ENCODE results near the gene REV1. TPM values are rescaled to one million over a fixed set of nuclear protein-coding genes. Genes with fewer than 3 reads are reported as not detected.
A peak's percentile ranks its signal among the peaks of the same experiment; 100 is the strongest.

The REV1 gene
- total RNA-seq, 1 experiment from 2014 or later, result 39.6 TPM

DNA sequence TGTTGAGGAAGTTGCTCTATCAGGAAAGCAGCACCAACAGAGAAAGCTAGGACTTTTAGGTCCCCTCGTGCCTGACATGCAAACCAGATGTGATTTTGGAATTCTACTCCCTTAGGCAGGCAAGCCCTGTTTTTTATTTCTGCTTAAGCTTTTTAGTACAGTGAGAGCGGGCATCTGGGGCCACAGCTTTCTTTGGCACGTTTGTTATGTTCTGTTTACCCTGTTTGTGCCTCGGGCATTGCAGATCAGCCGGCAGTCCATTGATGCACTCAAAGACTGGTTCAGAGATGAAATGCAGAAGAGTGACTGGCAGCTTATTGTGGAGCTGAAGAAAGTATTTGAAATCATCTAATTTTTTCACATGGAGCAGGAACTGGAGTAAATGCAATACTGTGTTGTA is 90.8 kb downstream of the REV1 start:
- ChIA-PET CTCF (no interaction called here), POLR2A (no interaction called here)
- no peaks in the 10 kb centered on the region for H3K9me3 ChIP-seq
- BruUV-seq (replicated peaks), result no TSS peak
- intact Hi-C loops (cut with micrococcal nuclease; ENCODE audit: unreplicated experiment), result no loop called here
- peaks cover 10% of the 10 kb centered on the region for H3K4me1 Mint-ChIP-seq (ENCODE audit: low read depth, unreplicated experiment)
- H3K27me3 ChIP-seq (replicated peaks; ENCODE audit: control insufficient read depth, insufficient read depth, low read length), result no peaks in the 10 kb centered on the region
- TF ChIP-seq CTCF (IDR thresholded peaks at IDR 0.05; ENCODE audit: insufficient read depth in 1 of 2, low read depth in 1 of 2, low read length in 1 of 2, severe bottlenecking in 1 of 2, unreplicated experiment in 1 of 2), result no peak
- no peaks in the 10 kb centered on the region for H3K9me3 Mint-ChIP-seq (ENCODE audit: unreplicated experiment)
- H3K4me3 Mint-ChIP-seq (ENCODE audit: unreplicated experiment), result no peak overlapping the region
- H3K27ac Mint-ChIP-seq (ENCODE audit: unreplicated experiment), result peak overlapping the region; percentile 11
- no peak overlapping the region for H3K4me3 ChIP-seq (ENCODE audit: low read depth, low read length)
- no peak for DNase-seq
- no peaks in the 10 kb centered on the region for H3K27me3 Mint-ChIP-seq (ENCODE audit: insufficient read depth, unreplicated experiment)
- H3K4me1 ChIP-seq, result peaks cover 10% of the 10 kb centered on the region; the same call in 1 of the 2 replicates
- H3K36me3 Mint-ChIP-seq (ENCODE audit: insufficient read depth, unreplicated experiment), result peaks cover 98% of the 10 kb centered on the region
- peaks cover 11% of the 10 kb centered on the region for H3K36me3 ChIP-seq (ENCODE audit: control insufficient read depth, insufficient read depth, low read length)

DNA sequence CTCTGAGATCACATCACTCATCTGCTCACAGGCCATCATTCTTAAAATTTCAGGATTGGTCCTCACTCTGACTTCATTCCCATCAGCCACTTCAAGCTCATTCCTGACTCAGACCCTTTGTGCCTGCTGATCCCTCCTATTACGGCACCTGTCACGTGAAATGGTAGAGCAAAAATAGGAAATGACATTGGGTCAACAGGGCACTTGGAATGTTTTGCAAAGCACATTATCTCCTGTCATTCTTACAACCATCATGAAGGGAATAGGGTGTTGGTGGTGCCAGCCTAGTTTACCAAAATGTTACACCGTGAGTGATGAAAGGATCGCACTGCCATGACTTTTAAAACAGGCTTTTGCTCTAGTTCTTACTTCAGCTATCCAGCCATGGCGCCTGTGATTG is 91.5 kb downstream of the REV1 start:
- H3K4me1 ChIP-seq, result peaks cover 2% of the 10 kb centered on the region; the same call in 1 of the 2 replicates
- CTCF ChIA-PET, result no interaction called here
- no peak for DNase-seq
- H3K27me3 ChIP-seq (replicated peaks; ENCODE audit: control insufficient read depth, insufficient read depth, low read length), result no peaks in the 10 kb centered on the region
- no peak overlapping the region for H3K4me3 ChIP-seq (ENCODE audit: low read depth, low read length)
- H3K36me3 ChIP-seq (ENCODE audit: control insufficient read depth, insufficient read depth, low read length), result peaks cover 11% of the 10 kb centered on the region
- POLR2A ChIA-PET, result no interaction called here
- Mint-ChIP-seq H3K27ac (ENCODE audit: unreplicated experiment) (peak overlapping the region; percentile 58), H3K4me3 (ENCODE audit: unreplicated experiment) (peak overlapping the region; percentile 53), H3K27me3 (ENCODE audit: insufficient read depth, unreplicated experiment) (no peaks in the 10 kb centered on the region), H3K4me1 (ENCODE audit: low read depth, unreplicated experiment) (peaks cover 3% of the 10 kb centered on the region), H3K36me3 (ENCODE audit: insufficient read depth, unreplicated experiment) (peaks cover 97% of the 10 kb centered on the region), H3K9me3 (ENCODE audit: unreplicated experiment) (no peaks in the 10 kb centered on the region)
- intact Hi-C loops (cut with micrococcal nuclease; ENCODE audit: unreplicated experiment), result no loop called here
- no peaks in the 10 kb centered on the region for H3K9me3 ChIP-seq
- BruUV-seq (replicated peaks), result no TSS peak
- no peak for TF ChIP-seq CTCF (IDR thresholded peaks at IDR 0.05; ENCODE audit: insufficient read depth in 1 of 2, low read depth in 1 of 2, low read length in 1 of 2, severe bottlenecking in 1 of 2, unreplicated experiment in 1 of 2)

DNA sequence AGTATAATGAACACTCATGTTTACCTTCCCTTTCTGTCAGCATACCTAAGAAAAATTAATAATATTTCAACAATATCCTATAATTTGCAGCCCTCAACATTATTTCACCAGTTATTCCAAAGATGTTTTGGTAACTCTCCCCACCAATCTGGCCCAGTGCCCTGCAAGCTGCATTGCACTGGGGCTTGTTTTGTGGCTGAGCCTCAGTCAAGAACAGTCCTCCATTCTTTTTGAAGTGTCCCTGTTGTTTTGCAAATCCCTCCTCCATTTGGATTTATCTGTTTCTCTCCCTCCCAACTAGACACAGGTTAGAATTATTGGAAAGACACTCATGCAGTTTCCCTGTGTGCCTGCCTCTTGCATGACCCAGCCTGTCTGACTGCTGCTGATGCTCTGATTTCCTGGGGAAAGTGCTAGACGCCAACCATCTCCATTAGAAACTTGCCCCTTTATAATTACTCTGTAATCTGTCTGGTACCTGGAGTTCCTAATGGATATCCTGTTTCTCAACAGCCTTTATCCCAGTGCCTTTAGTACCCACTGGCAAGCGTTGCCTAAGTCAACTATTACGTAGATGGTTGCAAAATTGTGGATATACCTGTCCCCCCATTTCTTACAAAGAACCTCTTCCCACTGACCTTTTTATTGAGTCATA is 92.4 kb downstream of the REV1 start:
- no peak overlapping the region for H3K27ac Mint-ChIP-seq (ENCODE audit: unreplicated experiment)
- H3K4me1 Mint-ChIP-seq (ENCODE audit: low read depth, unreplicated experiment), result no peaks in the 10 kb centered on the region
- no peaks in the 10 kb centered on the region for H3K4me1 ChIP-seq
- no peaks in the 10 kb centered on the region for H3K27me3 Mint-ChIP-seq (ENCODE audit: insufficient read depth, unreplicated experiment)
- BruUV-seq (replicated peaks), result no TSS peak
- H3K4me3 ChIP-seq (ENCODE audit: low read depth, low read length), result no peak overlapping the region
- H3K9me3 Mint-ChIP-seq (ENCODE audit: unreplicated experiment), result no peaks in the 10 kb centered on the region
- POLR2A ChIA-PET, result no interaction called here
- peaks cover 7% of the 10 kb centered on the region for H3K36me3 ChIP-seq (ENCODE audit: control insufficient read depth, insufficient read depth, low read length)
- peaks cover 92% of the 10 kb centered on the region for H3K36me3 Mint-ChIP-seq (ENCODE audit: insufficient read depth, unreplicated experiment)
- TF ChIP-seq CTCF (IDR thresholded peaks at IDR 0.05; ENCODE audit: insufficient read depth in 1 of 2, low read depth in 1 of 2, low read length in 1 of 2, severe bottlenecking in 1 of 2, unreplicated experiment in 1 of 2), result no peak
- no peaks in the 10 kb centered on the region for H3K27me3 ChIP-seq (replicated peaks; ENCODE audit: control insufficient read depth, insufficient read depth, low read length)
- DNase-seq, result no peak
- CTCF ChIA-PET, result no interaction called here
- H3K9me3 ChIP-seq, result no peaks in the 10 kb centered on the region
- intact Hi-C loops (cut with micrococcal nuclease; ENCODE audit: unreplicated experiment), result no loop called here
- H3K4me3 Mint-ChIP-seq (ENCODE audit: unreplicated experiment), result no peak overlapping the region

Measured in Caco-2 (cell line).